GM19238 (cell line): ENCODE measurements around the gene ANO6.

Experiments
- DNase-seq: peaks from one replicate; pipeline ENCODE4 v3.0.0; 2011; ENCODE audit warnings: low spot score; ENCODE audit not compliant: insufficient read length

The ANO6 gene

DNA sequence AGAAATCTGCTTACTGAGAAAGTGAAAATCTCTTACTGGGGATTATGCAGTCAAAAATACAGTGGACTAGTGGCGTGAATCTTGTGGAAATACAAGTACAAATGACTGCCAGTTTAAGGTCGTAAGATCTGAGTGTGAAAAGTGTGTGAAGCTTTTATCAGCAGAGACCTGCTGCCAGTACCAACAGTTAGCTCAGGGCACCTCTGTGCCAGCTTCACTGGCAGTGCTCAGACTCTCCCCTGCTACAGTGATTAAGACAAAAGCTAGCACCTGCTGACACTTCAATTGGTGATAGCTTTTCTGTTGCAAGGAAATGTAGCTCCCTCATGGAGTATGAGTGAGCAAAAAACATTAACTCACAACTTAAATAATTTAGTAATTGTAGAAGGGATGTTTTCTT is 185.1 kb downstream of the ANO6 start:
- DNase-seq: no peak

DNA sequence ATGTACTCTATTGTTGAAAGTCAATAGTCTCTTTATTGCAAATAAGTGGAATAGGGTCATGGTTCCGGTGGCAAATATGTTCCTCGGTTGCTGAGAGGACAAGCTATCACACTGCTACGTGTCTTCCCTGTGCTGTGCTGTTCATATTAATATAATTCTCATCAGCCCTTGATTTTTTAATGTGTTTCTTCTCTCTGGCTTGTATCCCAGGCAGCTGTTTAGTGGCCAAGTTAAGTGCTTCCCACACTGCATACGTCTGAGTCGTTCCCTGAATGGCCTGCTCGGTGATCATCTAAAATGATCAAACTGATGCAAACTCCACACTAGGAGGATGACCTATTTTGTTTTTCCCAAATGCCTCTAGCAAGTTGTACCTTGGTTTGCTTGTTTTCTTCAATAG is 186.4 kb downstream of the ANO6 start:
- DNase-seq: no peak

DNA sequence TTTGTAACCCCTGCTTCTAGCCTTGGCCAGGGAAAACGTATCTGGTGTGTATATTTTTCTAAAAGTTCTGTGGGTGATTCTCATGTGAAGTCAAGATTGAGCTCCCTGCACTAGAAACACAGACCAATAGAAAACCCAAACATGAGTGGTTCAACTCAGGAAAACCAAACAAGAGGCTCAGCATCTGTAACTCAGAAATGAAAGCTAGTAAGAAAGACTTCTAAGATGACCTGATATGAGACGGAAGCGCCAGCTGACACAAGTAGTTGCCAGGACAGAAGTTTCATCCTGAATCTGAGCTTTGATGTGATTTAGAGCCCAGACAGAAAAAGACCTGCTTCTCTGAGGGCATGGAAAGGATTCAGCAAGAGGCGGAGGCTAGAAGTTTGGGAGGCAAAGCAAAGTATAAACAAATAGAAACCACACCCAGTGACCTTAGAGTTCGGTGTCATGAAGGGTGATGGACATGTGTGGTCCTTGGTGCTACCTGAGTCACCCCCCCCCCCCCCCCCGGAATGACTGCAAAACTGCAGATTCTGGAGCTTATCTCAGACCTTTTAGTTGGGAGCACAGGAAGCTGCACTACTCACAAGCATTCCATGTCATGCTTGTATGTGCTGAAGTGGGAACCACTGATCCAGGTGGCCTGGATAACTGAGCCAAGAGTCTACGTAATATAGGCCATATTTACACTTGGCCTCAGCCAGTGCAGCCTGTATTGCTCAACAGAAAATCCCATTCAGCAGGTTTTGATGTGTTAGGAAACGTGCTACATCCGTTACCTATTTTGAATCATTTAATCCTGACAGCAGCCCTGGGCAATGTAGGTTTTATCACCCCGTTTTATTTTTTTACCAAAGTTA is 191.3 kb downstream of the ANO6 start:
- no peak for DNase-seq

DNA sequence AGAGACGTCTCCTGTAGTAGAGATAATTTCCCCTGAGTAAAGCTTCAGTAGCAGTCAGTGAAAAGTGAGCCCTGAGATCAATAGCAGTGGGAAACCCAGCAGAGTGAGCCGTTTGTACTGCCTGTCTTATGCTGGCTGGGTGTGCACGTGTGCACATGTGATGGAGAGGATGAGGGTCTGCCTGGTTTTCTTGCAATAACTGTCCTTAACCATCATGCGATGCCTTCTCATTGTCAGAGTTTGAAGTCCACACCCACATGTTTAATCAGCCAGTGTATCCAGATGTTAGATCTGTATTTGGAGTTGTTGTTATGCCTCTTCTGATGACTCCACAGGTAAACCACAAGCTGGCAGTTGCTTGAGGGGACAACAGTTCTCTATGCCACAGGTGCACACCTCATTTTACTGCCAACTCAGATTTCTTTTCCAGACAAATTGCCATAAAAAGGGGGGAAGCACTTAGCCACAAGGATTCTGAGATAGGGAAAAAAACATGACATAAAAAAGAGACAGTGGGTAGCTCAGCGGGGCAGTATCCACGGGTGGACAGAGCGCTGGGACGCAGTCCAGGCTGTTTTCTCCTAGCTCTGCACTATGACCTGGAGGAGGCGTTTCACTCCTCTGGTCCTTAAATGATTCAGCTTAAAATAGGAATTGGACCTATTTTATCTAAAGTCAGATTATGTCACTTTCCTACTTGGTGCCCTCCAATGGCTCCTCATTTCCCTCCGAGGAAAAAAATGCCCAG is 192.3 kb downstream of the ANO6 start:
- DNase-seq: no peak

DNA sequence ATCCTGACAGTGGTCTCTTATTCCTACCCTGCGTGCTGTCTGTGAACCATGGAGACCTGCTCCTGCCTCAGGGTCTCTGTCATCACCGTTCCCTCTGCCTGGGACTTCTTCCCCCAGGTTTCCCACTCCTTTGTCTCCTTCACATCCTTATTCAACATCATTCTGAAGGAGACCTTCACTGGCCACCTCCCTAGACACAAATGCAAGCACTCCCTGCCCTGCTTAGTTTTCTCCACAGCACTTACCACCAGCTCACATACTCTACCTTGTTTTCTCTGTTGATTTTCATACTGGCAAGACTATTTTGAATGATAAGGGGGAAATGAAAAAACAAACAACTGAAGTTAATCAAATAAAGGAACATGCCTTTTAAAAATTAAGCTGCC is 192.8 kb downstream of the ANO6 start:
- no peak for DNase-seq

DNA sequence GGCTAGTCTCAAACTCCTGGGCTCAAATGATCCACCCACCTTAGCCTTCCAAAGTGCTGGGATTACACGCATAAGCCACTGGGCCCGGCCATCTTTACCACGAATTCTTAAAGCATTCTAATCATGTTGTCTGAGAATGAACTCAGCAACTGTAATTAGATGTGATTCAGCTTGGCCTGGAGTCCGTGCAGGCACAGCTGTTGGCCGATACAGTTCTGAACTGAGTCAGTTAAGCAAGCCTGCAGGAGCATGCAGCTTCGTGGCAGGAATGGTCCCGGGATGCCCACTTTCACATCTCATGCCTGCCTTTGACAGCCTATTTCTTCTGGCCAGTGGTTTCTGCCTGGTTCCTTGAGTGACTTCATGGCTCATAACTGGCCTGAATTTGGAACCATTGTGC is 194.1 kb downstream of the ANO6 start:
- no peak for DNase-seq

DNA sequence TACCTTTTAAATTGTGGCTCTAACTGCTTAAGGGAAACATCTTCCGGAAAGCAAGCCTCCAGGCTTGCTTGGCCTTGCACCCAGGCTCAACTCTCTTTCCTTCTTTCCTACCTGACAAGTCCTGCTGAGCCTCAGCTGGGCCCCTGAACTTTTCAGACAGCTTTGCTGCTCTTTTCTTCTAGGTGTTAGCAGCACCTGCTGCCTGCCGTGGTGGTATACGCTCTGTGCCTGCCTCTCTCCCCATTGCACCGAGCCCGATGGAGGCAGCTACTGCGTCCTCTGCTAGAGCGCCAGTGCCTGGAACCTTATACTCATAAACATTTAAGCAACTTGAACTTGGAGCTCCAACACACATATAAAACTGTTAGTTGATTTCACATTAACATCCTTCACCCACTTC is 195.7 kb downstream of the ANO6 start:
- DNase-seq: no peak

DNA sequence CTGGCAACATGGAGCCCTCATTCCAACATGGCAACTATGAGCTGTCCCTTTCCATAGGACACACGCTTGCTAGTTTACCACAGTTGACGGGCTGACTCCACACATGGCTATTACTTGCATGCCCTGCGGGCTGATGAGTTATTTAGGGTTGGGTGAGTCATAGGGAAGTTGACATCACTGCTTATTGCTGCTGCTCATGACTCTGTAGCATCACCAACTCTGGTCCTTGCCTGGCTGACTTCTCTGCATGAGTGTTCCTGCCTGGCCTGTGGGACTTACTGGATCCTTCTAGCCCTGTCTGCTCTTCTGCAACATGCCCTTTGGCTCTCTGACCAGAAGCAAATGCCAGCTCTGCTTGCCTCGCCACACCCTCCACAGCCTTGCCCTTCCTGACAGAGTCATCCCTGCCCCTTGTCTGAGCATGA is 199.5 kb downstream of the ANO6 start:
- peak; percentile 4 for DNase-seq

DNA sequence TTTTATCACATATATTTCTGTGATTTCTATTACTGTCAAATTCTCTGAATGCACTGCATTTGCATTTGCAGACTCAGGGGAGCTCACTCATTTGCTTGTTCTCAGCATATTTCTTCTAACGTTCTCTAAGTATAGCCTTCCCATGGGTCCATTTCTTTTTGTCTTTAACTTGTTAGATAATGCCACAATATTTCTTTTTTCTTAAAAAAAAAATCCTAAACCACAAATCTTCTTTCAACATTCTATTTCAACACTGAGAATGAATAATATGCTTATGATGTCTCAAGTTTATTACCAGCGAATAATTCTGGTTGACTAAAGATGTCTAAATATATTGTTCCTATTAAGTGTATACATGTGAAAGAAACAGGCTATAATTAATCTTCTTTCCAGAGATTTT is 200.2 kb downstream of the ANO6 start:
- no peak for DNase-seq

DNA sequence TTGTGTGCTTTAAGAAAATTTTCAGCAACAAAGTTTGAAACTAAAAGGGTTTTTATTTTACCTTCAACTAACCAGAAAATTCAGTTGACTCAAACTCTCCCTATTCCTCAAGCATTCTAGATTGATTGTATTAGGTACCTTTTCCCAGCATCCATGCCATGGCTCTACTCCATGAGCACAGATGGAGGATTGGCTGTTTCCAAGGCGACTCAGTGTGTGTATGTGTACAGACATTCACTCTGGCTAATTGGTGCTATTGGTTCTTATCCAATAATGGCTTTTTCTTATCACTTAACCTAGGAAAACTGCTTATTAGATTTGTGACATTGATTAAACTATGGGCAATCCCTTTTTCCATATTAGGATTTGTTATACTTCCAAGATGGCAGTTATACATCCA is 202.6 kb downstream of the ANO6 start:
- no peak for DNase-seq

DNA sequence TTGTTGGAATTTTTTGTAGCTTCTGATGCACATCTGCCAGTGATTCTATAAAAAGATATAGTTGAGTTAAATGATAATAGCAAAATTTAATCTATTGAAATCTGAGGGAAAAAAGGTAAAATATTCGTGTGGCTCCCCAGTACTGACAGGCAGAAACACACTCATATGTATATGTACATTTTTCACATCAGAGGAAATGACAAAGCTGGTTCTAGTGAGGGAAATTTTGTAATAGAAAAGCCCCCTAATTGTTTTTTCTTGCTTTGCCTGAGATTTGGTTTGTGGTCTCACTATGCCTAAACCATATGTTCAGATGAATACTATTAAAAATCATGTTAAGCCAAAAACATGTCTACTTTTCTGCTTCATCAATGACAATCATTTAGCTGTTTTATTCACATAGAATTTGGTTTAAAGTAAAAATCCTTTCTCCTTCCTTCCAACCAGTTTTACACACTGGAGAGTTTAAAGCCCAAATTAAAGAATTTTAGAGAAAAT is 203.5 kb downstream of the ANO6 start:
- DNase-seq: no peak

DNA sequence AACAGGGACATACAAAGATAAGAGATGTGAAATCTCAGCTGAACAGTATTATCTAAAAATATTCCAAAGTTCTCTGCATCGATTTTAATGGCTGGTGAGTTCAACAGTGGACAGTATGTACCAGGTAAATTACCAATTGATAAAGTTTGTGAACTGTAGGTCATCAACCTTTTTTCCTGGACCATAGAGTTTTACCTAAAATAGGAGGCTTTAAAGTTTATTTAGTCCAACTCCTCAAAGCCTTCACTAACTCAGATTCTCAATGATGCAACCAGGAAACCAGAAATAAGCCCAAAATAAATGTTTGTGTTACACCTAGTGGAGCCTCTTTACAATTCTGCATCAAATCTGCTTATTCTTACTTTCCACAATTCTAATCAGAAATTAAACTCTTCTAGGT is 205.8 kb downstream of the ANO6 start:
- no peak for DNase-seq

DNA sequence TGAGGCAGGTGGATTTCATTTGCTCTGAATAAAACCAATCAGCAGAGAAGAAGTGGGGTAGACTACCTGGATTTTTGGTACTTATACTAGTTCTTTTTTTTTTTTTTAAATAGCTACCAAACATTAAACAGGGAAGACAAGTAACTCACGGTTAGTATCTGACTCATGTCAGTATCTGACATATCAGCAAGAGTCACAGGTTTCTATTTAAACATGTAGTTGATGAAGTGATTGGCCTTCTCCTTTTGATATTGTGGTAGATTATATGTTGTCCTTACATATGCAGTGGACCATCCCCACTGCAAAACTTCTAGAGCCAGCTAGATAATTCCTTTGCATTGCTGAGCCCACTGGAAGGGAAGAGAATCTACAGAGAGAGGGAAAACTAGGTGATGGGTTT is 208.0 kb downstream of the ANO6 start:
- DNase-seq: no peak

DNA sequence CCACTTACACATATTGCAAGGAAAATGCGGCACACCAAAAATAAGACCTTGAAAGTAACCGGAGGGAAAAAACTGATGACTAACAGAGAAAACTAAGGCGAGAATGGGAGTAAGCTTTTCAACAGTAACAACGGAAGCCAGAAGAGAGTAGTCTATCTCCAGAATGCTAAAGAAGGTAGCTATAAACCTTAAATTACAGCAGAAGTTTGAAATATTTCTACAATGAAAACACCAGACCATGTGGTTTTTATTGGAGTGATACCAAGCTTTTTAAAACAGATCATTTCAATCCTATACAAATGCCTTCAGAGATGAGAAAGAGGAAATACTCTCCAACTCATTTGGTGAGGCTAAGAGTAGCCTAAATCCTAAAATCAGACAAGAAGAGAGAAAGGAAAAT is 209.5 kb downstream of the ANO6 start:
- no peak for DNase-seq

DNA sequence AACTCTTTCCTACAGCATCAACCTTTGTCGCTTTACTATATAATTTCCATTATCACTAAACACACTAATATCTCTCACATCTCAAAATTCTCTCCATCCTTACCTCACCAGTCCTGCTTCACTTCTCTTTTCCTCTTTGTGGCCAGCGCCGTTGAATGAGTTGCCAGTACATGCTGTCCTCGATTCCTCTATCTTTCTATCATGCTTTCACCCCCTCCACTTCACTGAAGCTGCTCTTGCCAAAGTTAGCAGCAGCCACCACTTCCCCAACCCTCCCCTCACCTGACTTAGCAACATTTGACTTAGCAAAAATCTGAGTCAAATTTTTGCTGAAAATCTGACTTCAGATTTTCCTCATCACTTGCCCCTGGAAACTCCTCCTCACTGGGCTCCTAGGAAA is 210.4 kb downstream of the ANO6 start:
- no peak for DNase-seq

DNA sequence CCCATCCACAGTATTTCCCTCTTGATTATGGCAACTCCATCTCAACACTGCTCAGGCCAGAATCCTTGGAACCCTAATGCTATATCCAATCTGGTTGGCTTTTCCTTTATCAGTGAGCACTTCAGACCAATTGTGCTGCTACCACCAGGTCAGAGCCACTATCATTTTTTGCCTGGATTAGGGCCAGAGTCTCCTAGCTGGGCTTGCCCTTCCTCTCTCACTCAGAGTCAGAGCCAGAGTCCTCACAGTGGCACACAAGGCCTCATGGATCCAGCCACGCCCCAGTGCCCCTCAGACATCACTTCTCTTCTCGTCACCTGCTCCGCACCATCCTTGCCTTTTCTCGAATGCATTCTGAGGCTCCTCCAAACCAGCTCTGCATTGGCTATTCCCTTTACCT is 211.1 kb downstream of the ANO6 start:
- DNase-seq: no peak

DNA sequence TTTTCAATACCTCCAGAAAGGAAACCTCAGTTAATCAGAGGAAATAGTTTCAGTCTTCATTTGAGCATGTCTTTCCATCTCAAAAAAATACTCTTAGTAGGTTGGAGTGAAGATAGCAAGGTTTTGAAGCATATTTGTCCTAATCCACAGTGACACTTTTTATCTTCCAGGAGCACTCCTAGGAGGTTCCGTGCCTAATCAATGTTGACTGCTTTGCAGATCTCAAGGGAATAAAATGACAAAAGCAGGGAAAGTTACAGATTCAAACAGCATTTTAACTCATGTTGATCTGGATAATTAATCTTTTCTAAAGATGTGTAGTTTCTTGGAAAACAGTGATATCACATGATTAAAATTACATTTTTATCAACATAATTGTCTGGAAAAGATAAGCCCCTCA is 213.9 kb downstream of the ANO6 start:
- no peak for DNase-seq

DNA sequence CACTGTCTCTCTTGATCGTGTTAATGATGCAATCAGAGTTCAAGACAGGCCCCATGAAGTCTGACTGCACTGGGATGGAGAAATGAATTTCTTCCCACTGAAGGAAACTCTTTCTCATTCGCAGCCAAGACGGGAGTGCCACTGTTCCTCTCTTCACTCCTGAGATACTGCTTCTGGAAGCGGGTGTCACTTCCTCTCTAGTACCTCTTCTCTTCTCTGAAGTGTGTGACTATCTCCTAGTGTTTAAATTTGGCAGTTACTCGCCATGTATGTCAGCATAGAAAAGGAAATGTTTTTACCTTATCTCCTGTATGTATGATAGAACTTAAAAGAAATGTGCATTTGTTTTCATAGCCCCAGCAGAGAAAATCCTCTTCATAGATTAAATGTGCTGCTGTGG is 215.2 kb downstream of the ANO6 start:
- no peak for DNase-seq

DNA sequence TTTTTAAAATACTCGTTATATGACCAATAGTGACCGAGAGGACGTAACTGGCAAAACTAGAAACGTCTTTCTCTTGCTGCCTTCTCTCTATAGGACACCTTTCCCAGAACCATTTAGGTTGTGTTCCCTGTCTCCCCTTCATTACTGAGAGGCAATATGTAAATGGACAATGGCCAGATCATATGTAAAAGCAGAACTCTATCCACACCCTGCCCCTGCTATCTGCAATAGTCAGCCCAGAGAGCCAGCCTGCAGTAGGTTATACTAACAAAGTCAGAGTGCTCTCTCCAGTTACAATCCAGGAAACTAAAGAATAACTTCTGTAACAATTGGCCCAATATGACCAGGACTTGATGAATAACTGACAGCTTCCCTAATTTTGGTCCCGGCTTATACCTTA is 216.8 kb downstream of the ANO6 start:
- DNase-seq: no peak

DNA sequence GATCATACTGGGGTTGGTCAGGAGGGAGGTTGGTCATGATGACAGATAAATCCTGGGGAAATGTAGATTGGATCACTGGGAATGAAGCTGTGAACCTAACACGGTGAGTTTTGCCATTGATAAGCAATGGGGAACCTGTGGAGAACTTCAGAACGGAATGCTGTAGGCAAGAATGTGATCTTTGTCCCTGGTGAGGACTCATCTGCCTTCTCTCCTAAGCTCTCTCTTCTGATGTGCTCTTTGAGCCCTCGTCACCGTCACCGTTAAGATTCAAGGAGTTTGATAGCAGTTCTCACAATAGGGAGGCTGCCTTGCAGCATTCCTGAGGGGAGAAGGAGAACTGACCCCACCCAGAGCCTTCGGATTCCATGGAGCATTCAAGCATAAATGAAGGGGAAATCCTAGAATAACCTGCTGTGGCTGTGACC is 217.6 kb downstream of the ANO6 start:
- no peak for DNase-seq

DNA sequence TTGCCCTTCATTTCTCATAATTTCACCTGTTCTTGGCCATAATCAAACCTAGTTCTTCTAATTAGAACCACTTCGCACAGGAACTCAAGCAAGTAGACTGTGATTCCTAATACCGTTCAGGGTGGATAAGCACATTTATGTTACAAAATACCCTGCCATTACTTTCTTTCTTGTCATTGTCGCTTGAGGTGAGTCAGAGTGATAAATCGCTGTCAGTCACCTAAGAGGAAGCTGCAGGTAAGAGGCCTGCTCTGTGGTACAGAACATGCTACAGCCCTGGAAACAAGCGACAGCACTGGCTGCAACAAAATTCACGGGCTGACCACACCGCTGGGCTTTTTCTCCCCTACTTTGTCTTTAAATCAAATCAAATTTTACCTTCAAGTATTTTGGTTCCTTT is 218.2 kb downstream of the ANO6 start:
- no peak for DNase-seq

DNA sequence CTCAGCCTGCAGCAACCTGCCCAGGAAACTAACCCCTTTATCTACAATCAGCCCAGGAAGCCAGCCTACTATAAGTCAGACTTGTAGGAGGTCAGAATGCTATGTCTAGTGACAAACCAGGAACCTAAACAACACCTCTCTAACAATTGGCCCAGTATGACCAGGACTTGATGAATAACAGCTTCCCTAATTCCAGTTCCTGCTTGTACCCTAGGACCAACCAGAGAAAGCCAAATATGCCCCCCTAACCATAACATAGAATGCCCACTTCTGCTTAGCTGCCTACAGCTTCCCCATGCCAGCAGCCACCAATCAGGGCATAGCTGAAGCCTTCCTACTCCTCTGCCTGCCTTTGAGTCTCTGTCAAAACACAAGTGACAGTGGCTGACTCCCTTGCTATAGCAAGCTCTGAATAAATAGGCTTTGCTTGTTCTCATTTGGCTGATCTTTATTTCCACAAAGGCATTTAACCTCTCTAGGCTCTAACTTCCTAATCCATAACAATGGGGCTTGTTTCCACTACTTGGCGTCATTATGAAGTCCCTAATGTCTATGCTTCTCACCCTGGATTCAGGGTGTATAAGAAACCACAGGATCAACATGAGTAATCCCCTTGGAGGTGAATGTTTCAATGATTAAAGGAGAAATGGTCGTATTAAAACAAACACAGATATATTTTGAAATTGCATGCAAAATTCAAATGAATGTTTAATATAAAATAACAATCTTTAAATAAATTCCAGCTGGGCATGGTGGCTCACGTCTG is 220.2 kb downstream of the ANO6 start:
- no peak for DNase-seq
